MM.1S (cell line): ENCODE results near the gene SSC5D.

Source experiments
- EZH2 ChIP-seq: fragments of 300-600 bp; sonication (generic); optimal IDR thresholded peaks from 2 replicates; pipeline ENCODE3; 2017; ENCODE audit warnings: low read depth, mild to moderate bottlenecking, antibody characterized with exemption, low read length, mixed read lengths
- EZH2phosphoT487 ChIP-seq: fragments of 300-600 bp; sonication (generic); IDR thresholded peaks from 2 replicates; pipeline ENCODE4 v1.6.1; 2018; ENCODE audit warnings: antibody characterized with exemption, low read length
- TF ChIP-seq, protein P1 (sequence below): fragments of 300-600 bp; sonication (generic); IDR thresholded peaks from 2 replicates; pipeline ENCODE4 v1.5.1; 2016; ENCODE audit warnings: antibody characterized with exemption, low read length, mixed read lengths

DNA sequence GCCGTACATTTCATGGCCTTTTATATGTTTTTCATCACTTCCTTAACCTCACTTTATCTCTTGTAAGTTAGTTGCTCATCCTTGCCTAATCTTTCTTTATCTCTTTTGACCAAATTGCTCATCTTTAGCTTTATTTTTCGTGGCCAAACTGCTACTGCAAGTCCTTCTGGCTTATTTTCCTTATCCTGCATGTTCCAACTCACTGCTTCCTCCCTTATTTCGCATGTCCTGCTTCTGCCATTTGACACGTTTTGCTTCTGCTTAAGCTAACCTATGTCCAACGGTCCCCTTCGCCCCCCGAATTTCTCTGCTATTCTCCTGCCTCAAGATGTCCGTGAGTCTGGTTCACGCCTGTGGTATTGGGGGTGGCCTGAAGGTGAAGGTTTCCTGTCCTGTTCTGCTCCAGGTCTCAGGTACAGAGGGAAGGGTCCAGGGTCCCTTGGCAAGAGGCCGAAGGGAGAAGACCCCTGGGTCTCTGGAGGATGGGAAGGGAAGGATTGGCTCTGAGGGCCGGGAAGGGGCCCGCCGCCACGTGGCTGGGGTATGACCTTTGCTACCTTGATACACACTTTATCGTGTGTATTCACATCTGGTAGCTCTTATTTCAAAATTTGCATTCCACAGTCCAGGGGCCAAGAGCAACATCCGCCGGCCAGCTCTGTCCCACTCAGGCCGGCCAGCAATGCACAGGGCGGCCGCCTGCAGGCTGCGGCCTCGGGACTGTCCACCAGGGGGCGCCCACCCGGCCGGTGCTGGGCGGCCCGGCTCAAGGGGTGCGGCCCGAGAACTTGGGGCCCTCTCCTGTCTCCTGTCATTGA lies 20.8 kb upstream of the SSC5D start:
- TF ChIP-seq, protein P1, sequence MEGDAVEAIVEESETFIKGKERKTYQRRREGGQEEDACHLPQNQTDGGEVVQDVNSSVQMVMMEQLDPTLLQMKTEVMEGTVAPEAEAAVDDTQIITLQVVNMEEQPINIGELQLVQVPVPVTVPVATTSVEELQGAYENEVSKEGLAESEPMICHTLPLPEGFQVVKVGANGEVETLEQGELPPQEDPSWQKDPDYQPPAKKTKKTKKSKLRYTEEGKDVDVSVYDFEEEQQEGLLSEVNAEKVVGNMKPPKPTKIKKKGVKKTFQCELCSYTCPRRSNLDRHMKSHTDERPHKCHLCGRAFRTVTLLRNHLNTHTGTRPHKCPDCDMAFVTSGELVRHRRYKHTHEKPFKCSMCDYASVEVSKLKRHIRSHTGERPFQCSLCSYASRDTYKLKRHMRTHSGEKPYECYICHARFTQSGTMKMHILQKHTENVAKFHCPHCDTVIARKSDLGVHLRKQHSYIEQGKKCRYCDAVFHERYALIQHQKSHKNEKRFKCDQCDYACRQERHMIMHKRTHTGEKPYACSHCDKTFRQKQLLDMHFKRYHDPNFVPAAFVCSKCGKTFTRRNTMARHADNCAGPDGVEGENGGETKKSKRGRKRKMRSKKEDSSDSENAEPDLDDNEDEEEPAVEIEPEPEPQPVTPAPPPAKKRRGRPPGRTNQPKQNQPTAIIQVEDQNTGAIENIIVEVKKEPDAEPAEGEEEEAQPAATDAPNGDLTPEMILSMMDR, result peak; percentile 98
- no peak for TF ChIP-seq EZH2
- TF ChIP-seq EZH2phosphoT487, result no peak
